HG03378 (cell line): ENCODE measurements around the gene METTL24.
"Not testable (repeated sequence)": the region's sequence is repeated elsewhere in the genome, so short reads cannot be mapped to it uniquely, and the experiment has no call there.

Experiments
- ATAC-seq: cut with Tn5 transposase; IDR thresholded peaks from one replicate; pipeline ENCODE4 v1.9.1; 2021; ENCODE audit warnings: mild to moderate bottlenecking, moderate library complexity; ENCODE audit not compliant: unreplicated experiment

The METTL24 gene

DNA sequence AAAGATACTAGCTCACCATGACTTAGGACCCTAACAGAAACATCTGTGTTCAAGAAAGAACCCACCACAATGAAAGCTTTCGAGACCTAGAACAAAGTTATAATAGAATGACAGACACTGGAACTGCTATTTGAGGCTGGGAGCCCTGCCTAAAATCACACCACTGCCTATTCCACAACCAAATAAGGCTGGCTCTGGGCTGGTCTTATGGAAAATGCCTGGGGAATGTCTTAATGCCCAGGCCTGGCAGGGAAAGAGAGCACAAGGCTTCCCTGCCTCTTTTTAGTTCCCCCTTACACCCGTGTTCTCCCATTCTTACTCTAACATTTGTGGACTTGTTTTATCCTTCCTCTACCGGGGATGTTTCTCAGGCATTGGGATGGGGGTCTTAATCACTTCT is 5.6 kb upstream of the METTL24 start:
- no peak for ATAC-seq

- ATAC-seq, result no peak
These were observed 2.5 kb upstream of the METTL24 start for GRCh38 chr6:110360676-110361075.

DNA sequence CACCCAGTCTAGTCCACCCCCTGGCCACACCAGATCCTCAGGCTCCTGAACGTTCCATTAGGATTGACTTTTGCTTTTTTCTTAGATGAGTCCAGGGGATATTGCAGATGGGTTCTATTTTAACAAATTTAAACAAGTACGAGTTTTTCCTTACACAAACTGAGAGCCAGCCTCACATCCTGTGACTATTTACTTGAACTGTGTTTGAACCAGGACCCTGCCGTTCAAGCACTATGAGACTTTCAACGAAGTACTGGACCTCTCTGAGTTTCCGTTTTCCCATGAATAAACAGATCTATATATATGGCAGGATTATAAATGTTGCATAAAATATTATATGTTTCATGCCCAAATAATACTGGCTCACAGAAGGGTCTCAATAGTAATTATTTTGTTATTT is 1.4 kb upstream of the METTL24 start:
- no peak for ATAC-seq

DNA sequence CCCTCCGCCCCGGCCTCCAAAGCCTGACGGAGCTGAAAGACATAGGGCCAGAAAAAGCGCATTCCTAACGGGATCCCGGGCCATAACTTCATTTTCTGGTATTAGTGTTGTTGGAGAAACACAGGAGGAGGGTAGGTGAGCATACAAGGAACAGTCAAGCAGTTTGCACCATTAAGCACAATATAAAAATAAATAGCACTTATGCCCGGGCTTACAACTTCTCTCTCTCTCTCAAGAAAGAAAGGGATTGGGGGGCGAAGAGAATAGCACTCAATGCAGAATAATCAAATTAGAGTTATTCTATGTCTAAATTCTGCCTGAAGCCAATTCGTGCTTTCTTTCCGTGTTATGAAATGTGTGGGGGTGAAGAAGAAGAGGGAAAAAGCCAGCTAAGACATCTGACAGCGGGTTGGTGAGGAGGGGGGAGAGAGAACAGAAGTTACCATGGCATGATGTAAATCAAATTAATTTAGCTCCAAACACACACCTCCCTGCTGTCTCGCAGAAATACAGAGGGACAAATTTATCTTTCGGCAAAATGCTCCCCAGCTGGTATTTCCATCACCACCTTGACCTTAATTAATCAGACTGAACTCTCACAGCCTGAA is 508 bp upstream of the METTL24 start:
- no peak for ATAC-seq

GRCh38 chr6:110357298-110357663 is 868 bp downstream of the METTL24 start:
- ATAC-seq, result no peak

- ATAC-seq, result no peak
These were observed 1.4 kb downstream of the METTL24 start for GRCh38 chr6:110356778-110357177.

- no peak for ATAC-seq
These were observed 2.4 kb downstream of the METTL24 start for GRCh38 chr6:110355727-110356126.

GRCh38 chr6:110355022-110355421 is 3.1 kb downstream of the METTL24 start:
- no peak for ATAC-seq

- ATAC-seq, result no peak
These were observed 4.0 kb downstream of the METTL24 start for GRCh38 chr6:110354153-110354552.

DNA sequence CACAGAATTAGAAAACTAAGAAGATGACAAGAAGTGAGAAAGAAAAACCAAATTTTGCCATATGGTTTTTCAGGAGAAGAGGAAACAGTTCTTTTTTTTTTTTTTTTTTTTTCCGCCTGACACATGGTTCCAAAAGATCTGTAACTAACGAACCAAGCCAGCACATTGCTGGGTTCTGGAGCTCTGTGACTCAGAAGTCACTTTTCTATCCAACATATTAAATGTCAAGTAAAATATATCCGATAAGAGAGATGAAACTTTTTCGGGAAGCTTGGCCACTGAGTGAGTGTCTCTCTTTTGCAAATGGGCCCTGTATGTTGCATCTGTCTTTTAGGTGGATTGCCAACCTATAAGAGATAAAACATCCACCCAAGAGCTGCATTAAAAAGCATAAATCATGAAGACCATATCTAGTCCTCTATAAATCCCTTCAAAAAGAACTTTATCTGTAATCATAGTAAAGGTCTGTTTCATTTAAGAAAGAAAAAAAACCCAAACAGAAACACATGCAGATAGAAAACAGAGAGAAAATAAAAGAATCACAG is 4.6 kb downstream of the METTL24 start:
- ATAC-seq, result no peak

DNA sequence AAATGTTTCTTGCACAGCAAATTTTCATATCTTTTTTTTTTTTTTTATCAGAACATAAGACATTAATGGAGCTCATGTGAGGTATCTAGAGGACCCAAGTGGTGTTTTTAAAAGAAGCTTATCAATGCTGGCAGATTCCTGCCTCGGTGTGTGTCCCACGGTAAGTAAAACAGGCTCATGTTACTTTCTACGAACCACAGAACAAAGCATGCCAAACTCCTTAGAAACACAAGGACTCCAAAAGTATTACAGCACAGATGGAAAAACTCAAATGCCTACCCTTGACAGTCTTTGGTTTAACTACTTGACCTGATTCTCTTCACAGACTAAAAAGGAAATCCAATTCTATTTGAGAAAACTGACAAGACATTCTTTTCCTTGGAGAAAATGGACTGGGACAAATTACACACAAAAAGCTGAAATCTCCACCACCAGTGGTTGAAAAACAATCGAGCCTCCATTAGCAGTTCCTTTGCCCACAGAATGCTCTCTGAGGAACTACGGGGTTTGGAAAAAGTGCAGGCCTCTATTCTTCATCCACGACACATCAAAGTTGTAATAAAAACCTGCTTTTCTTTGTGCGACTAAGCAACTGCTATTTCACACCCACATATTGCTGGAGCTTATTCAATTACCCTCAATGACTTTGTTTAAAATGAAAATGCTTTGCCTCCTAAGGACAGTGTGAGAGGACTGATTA is 5.4 kb downstream of the METTL24 start:
- ATAC-seq, result no peak

- ATAC-seq, result no peak
These were observed 6.2 kb downstream of the METTL24 start for GRCh38 chr6:110351986-110352385.

- ATAC-seq, result no peak
These were observed 6.6 kb downstream of the METTL24 start for GRCh38 chr6:110351546-110351945.

- ATAC-seq, result not testable (repeated sequence)
These were observed 7.6 kb downstream of the METTL24 start for GRCh38 chr6:110350593-110350992.

DNA sequence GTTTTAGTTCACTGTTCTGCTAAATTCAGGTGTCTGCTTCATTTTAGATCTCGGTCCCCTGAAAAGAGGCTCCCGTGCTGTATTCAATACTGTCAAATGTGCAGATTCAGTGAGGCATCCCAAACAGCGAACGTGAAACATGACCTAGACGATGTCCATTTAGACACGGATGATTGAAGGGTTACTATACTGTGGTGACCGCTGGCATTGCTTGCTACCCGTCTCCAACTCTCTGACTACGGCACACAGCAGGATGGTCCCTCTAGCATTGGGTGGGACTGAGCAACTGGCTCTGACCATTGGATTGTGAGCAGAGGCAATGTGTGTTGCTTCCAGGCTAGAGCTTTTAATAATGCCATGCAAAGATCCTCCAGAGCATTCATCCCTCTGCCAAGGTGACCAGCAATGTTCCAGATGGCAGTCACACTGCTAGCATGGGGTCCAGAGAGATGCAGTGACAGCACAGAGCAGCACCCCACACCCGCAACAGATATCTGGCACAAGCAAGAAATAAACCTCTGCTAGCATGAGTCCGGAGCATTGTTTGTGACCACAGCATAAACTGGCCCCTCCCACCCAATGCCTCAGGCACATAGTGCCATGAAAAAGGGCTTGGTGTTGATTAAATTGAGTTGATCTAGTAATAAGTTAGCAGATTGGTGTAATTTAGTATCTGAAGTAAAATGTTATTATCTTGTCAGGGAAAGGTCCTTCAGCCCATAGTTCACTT is 9.0 kb downstream of the METTL24 start:
- no peak for ATAC-seq

- ATAC-seq, result no peak
These were observed 13.1 kb downstream of the METTL24 start for GRCh38 chr6:110345025-110345424.

DNA sequence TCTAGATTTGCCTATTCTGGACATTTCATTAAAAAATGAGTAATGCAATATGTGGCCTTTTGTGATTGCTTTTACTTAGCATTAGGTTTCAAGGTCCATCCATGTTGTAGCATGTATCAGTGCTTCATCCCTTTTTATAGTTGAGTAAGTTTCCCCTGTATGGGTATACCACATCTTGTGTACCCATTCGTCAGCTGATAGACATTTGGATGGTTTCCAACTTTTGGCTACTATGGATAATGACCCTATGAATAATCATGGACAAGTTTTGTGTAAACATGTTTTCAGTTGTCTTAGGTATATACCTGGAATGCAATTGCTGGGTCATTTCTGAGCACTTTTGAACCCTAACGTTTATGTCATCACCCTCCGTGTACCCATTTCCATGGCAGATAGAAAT is 15.4 kb downstream of the METTL24 start:
- ATAC-seq, result no peak

DNA sequence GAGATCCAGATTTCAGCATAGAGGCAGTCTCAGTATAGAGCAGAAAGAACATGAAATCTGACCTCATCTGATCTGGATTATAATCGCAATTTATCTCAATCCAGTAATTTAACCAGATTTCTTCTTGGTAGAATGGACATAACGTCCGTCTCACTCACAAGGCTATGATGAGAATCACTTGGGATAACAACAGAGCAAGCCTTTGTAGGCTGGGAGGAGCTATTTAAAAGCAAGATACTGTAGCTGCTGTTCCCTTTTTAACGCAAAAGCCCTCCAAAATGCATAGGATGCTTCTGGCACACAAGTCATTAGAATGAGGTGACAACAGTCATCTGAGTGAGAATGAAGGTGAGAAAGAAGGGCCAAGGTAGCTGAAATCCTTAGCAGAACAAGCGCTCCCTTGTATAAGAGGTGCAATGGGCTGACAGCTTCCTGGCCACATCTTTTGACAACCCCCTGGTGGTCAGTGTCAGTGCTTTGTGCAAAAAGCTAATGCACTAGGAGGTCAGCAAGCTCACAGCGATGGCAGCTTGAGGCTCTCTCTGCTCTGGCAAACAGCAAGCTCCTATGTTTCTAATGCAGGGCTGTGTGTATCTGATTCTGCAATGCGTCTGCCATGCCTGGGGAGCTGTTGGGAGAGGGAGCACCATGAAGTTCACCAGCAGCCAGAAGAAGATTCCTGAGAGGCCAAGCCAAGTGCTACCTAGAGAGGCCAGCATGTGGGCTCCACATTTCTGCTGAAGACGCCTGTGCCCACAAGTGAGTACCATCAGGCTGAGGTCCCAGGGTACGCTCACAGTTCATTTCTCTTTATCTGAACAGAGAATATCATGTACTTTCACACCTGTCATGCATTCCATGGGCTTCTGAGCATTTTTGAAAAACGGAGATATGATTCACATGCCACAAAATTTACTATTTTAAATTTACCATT is 16.2 kb downstream of the METTL24 start:
- ATAC-seq, result no peak

GRCh38 chr6:110341067-110341466 is 17.1 kb downstream of the METTL24 start:
- ATAC-seq, result no peak

- ATAC-seq, result no peak
These were observed 17.7 kb downstream of the METTL24 start for GRCh38 chr6:110340392-110340965.
